Astrocyte of the hippocampus (primary cell): ENCODE results near the gene SAMD4A.

Source experiments
- DNase-seq: peaks from one replicate; pipeline ENCODE4 v3.0.0; 2011; ENCODE audit warnings: low read depth, low spot score

Gene SAMD4A

DNA sequence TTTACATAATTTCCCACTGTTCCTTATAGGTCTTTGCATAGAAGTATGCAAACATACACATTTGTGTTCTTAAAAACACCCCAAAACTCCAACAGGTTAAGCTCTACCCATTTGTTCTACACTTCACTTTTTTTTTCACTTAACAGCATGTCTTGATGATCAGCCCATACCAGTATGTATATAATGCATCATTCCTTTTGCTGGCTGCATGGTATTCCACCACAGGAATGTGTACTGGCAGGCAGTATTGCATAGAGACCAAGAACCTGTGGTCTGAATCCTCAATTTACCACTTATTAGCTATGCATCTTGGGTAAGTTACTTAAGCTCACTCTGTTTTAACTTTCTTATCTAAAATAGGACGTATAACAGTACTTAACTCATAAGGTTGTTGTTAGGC is 65.5 kb downstream of the SAMD4A start:
- no peak for DNase-seq

DNA sequence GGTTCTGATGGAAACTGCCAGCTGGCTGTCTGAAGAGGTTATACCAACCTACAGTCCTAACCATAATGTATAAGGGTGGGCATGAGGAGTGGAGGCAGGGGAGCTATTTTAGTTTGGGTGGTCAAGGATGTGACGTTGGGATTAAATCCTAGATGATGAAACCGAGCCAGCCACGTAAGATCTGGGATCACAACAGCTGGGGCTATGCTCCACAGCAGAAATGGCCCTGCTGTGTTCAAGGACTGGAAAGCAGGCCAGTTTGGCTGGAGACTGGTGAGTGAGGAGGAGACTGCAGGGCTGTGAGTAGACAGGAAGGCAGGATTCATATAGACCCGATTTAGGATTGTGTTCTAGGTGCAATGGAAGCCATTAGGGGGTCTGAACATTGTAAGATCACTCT is 66.1 kb downstream of the SAMD4A start:
- DNase-seq, result no peak

DNA sequence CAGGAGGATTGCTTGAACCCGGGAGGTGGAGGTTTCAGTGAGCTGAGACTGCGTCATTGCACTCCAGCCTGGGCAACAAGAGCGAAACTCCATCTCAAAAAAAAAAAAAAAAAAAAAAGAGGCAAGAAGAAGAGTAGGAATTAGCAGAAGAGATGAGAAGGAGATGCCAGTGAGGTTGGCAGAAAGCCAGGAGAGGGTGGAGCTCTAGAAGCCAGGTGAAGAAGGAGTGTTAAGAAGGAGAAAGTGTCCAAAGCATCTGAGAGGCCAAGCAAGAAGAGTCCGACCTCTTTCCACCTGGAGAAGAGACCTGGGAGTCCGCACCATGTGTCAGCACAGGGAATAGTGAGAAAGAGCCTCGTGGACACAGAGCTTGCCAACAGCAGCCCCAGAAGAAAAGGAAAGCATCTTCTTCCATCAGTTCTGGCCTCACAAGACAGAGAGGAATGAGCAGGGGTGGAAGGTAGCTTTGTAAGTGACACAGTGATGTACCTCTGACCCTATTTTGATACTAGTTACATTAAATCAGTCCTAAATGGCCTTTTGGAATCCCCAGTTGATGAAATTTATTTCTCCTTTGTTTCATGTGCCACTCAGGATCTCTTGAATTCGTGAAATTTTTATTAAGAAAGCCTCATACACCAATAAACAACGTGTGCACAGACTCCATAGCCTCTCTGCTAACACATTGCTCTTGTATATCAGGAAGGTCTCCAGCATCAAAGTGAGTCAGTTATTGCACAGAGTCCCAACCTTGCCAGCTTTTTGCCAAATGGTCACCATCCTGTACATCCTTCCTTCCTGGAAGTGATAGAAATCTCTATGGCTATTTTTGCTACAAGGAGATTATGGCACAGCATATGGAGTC is 70.6 kb downstream of the SAMD4A start:
- no peak for DNase-seq

DNA sequence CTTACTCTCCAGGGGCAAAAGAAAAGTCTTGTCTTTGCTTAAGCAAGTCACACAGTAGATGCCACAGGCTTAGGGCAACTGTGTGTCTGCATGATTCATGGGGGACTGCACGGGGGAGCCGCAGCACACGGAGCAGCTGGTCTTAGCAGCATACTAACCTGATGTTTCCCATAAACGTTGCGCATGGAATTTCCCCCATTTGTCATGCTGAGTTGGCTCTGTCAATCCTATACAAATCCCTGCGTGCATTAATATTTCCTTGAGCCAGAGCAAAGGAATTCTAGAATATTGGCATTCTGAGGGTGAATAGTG is 71.2 kb downstream of the SAMD4A start:
- peak; percentile 70 for DNase-seq

DNA sequence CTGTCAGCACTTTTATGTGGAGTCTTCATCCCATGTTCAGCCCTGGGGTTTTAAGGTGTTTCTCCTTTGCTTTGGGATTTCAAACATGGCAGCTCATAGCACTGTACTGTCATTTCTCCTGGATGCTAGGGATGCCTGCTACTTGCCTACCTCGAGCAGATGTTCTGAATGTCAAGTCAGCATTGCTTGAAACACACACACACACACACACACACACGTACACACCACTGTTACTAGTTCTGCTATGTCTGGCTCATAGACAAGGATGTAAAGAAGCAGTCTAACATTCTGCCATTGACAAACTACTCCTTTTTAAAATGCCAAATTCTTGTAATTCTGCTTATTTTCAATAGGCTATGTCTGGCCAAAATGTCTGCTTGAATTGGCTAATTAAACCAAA is 72.7 kb downstream of the SAMD4A start:
- DNase-seq, result no peak

DNA sequence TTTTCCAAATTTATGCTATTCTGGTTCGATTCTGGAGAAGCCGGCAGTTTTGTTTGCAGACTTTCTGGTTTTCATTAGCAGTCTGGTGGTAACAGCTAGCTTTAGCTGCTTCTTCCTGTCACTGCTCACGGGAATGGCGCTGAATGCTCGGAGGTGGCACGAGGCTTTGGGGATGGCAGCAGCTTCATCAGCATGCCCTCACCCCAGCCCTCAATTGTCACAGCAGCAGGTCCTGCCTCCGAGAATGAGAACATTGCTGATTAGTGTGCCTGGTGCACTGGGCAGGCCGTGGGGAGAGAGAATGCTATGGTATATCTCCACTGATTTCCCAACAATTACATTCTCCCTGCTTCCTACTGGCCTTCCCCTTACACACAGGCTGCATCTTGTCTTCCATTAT is 73.6 kb downstream of the SAMD4A start:
- DNase-seq, result no peak

DNA sequence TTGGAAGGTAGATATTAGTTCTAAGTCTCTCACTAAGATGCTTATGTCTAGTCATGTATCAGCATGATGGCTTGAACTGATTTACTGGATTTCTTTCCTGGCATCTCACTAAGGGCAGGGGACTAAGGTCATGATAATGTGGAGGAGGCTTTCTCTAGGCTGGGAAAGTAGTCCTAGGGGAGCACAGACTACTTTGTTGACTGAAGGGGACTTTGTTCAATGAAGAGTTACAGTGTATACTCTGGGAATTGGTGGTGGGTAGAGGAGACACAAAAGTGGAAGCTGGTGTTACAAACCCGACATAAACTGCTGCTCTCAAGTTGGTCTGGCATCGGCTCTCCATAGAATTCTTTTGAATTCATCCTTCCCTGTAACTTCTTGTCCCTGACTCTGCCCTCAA is 75.2 kb downstream of the SAMD4A start:
- DNase-seq, result no peak

DNA sequence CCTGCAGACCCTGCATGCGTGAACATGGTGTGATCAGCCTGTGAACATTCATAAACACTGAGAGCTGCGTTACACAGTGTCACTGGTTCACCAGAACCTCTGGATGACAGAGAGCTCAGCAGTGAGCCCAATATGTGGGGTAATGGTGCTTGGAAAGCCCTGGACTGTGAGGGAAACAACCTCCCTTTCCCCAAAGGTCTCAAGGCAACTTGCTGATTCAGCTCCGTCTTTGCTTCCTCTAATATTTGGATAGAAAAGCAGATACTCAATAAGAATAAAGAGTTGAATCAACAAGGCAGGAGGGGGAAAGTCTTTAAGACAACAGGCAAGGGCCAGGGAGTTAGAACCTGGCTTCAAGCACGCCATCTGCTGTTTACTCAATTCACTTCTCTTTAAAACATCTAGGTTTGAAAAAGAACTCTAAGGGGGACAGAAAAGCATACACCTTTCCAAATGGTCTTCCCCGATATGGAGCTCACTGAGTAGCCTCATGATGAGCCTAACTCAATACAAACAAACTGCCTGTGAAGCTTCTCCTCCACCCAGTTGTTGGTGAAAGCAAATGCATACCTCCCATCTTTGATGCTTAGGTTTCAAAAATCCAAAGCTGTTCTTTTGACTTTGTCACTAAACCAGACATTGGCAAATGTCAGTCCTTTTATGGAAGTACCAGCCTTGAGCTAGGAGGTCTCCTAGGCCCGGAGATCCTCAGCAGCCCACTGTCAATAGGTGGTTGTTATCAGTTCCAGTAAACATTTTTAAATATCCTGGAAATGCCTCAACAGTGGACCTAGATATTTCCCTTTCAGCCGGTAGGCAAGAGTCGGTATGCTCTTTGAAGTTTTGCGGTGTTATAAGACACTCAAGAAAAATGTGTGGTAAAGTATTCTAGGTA is 76.1 kb downstream of the SAMD4A start:
- DNase-seq, result peak; percentile 48

DNA sequence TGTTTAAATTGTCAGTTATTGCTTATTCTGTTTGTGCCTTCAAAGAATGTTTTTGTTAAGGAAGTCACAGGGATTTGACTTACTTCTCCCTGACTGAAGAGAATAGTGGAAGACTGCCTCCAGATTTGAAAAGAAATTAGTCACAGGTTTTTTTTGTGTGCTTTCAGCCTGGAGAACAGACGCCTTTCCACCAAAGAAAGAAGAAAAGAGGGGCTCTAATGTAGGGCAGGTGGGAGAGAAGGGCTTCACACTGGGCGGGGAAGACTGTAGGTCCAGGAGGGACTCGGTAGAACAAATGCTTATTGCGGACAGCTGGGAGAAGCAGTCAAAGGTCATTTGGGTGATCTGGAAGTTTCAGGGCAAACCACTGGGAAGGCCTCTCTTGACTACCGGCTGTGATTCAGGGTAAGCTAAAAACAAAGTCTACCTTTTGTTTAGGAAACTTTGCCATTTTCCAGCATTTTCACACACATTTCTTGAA is 76.8 kb downstream of the SAMD4A start:
- peak; percentile 79 for DNase-seq

DNA sequence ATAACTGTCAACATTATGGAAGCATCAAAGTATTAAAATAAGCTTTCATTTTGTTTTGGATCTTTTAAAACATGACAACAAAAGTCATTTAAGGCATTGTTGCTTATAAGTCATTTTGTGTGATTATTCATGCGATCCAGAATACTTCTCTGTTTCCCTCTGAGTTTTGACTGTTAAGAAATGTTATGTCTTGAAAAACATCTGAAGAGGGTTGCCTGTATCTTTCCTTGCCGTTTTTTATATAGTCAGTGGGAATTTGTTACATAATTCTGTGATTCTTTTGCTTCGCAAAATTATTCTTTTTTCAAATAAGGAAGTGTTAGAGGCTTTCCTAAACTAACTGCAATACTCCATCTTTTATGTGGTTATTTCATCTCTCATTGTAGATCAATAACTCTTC is 78.7 kb downstream of the SAMD4A start:
- no peak for DNase-seq

DNA sequence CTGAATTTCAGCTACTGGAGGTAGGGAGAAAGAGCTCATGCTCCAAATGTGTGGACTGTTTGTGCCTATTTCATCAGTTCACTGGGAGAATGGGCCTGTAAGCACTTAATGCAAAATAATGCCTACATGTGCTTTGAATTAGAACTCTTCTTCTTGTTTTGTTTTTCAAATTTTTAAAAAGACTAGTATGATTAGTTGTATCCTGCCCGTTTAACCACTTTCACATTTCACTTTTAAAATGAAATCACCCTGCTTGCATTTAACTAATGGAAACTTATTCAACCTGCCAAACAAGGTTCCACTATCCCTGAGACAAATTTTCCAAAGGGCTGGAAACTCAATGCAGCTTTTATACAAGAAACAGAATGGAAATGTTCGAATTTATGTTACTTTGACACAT is 79.7 kb downstream of the SAMD4A start:
- no peak for DNase-seq

DNA sequence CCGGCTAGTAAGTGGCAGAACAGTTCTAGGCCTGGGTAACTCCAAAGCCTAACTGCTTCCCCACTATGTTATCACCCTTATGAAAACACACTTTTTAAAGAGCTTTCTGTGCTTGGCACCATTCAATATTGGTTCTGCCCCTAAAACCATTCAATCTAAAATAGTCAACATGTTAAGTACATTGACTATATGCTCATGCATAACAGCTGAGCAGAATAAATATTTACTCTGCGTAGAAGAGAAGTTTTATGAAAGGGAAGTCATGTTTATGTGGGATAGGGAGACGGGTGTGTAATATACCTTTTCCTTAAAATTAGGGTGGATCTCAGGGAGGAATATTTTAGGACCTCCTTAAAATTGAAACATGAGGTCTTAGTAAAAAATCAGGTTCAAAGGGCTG is 80.5 kb downstream of the SAMD4A start:
- DNase-seq, result no peak

DNA sequence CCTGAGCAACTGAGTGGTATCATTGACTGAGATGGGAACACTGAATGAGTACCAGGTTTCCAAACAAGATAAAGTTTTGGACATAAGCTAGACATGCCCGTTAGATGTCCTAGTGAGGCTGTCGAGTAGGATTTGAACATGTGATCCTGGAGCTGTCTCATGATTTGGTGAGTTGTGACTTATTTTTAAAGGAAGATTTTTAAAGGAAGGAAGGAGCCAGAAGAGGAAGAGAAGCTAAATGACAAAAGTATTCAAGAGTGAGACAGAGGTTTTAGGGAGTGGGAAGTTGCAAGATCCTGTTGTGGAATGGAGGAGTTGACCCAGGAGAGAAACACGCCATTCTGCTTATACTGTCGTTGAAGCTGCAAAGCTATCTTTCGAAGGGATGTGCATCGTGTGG is 82.1 kb downstream of the SAMD4A start:
- DNase-seq, result no peak

DNA sequence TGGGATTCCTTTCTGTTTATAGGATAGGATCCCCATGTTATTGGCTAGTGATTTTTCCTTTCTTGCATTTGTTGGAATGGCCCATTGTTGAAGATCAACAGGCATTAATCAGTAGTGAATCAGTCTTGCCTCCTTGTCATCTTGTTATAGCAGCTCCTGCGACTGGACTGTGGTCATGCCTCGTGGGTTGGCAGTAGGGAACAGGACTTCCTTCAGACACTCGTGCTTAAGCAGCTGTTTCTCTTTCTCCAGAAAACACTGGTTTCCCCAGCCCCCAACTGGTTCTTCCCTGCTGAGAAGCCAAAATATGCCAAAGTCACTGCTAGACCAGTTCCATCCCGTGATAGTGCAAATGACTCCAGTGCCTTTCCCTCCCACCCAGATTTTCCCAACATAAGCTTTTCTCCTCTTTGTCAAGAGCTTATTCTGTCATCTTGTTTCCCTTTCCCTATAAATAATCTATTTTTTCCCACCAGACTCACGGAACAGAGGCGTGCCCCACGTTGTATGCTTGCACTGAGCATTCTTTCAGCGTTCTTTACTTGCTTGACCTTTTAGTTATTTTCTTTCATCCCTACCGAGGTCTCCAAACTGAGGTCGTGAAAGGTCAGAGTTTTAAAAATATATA is 83.5 kb downstream of the SAMD4A start:
- DNase-seq, result peak; percentile 81

DNA sequence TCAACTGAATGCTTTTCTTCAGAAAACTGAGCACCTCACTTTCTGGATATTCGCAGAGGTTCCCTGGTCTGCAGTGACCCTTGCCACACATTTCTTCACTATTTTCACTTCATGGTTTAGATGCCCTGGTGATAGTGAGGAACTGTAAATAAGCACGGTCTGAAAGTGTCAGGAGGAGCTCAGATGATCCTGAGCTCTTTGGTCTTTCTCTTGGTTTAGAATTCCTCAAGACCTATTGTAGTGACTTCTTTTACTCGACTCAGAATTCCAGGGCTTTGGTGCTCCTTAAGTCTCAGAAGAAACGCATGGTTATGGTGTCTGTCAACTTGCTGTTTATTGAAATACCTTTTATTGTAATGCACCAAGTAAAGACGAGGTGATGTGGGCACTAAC is 84.0 kb downstream of the SAMD4A start:
- no peak for DNase-seq

DNA sequence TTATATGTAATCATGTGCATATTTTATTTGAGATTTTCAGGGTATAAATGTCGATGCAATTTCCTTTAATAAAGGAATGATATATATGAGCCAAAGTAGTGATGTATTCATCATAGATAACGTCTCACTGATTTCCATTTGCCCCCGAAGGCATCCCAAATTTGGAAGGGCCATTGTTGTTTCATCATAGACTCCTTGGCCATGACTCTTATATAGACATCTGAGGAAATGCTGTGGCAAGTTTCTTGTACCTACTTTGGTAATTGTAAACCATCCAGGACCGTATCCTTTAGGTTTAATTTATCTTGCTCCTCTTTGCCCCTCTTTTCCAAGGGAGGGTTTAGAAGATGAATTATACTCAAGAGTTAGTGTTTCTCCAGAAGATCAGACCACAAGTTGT is 84.7 kb downstream of the SAMD4A start:
- DNase-seq, result no peak

DNA sequence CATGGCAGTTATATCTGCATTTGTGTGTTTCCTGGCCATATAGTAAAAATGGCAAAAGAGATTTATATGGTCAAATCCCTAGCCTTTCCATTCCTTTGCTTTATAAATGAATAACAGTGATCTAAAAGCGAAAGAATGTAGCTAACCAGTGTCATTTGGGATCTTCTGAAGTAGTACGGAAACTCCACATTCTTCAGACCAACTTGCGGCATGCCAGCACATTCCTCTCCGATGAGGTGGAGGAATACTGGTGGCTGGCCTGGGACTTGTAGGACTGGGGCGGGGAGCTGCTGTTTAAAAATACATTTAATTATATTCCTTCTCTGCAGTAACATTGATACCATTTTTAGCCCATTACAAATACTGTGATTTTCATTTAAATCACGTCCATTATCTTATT is 85.3 kb downstream of the SAMD4A start:
- DNase-seq, result peak; percentile 99

DNA sequence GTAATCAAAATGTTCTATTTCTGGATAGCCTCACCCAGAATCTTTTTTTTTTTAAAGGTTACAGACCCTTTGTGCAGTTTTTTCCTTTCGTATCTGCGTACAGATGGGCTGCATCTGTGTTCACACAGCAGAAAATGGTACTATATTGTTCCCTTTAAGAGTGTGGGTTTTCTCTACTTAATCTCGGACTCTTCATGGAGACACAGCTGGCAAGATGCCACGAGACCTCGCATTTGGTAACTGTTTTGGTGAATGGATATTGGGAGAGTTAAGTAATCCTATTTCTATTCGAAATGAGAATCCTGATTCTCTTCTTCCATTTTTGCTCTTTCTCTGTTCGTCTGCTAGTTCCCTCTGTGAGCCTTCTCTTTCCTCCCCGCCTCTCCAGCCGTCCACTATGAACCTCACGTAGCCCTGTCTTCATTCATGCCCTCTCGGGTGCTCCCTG is 85.7 kb downstream of the SAMD4A start:
- DNase-seq, result peak; percentile 72

DNA sequence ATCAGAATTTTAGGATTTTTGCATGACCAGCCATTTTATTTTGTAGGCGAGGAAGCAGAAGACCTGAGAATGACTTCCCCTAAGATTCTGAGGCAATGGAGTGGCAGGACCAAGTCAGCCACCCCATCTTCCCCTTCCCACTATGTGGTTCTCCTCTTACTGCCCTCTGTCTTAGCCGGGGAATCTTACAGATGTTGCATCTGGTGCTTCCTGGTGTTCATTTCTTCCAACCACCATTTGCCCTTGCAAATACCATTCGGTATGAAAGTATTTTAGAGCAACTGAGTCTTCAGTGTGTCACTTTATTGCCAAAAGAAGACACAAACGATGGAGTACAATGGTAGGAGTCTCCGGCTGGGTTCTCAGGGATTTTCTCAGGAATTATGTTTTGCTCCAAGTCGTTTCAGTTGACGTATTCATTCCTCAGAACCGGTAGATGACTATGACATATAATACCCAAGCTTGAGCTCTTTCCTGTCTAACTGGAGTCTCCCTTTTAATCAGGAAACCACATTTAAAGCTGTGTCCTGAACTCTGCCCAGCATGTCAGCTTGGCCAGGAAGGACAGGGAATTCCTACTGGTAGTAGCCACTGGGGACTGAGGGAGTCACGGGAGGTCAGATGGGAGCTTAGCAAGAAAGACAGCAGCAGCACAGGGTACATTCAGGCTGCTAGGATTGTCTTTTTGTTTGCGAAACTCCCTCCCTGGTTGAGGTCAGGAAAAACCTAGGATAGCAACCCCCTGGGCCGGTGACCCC is 87.0 kb downstream of the SAMD4A start:
- peak; percentile 73 for DNase-seq

DNA sequence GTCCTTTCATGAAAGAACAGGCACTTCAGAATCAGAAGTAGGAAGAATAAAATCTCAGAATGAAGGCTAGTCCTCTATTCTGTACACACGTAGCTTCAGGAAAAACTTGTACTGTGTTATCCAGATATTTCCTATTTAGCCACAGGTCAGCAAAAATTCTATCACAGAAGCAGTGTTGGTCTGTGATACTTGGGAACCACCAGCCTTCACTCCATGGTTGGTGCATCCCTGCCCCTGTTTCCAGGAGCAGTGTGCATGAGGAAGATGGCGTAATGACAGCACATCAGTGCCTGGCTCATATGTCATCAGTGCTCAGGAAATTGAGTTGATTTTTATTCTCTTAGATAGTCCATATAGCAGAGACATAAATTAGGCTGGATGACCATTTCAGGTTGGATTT is 87.7 kb downstream of the SAMD4A start:
- DNase-seq, result no peak

DNA sequence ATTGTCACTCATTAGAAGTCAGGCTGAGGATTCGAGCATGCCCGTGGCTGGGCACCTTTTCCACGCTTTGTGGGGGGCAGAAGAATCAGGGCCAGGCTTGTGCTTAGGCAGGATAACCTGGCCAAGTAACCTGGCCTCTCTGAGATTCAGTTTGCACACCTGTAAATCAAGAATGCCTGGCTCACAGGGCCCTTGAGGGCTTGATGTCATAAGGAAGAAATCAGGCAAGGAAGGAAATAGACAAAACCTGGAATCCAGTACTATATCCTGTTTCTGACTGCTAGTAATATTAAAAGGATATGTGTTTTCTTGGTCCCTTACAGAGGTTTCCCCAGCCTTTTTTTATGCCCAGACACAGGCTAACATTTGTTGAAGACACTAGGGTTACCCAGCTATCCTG is 91.9 kb downstream of the SAMD4A start:
- DNase-seq, result no peak

DNA sequence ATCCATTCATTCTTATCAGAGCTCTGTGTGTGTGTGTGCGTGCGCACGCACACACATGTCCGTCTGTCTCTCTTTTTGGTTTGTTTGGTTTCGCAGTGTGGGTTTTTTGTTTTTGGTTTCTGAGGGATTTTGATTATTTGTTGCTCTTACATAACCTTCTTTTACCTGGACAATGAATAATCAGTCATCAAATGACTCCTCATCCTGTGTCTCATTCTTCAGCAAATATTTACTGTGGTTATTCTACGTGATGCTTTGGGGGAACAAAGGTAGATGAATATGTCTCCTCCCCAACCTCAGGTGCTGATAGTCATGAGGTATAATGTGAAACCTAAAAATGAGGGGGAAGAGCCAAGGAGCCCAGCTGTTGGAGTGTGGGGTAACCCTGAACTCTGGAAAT is 92.4 kb downstream of the SAMD4A start:
- DNase-seq, result no peak
